Measurements from ENCODE around the gene KLHL29. TPM values are rescaled to one million over a fixed set of nuclear protein-coding genes. Genes with fewer than 3 reads are reported as not detected.

The KLHL29 gene
- total RNA-seq, 1 donor from 2014 or later: 5.0 TPM

- no peak overlapping the region for H3K4me3 Mint-ChIP-seq (ENCODE audit: unreplicated experiment)
- H3K27me3 Mint-ChIP-seq (ENCODE audit: unreplicated experiment): peaks cover 2% of the 10 kb centered on the region
- no peaks in the 10 kb centered on the region for H3K36me3 Mint-ChIP-seq (ENCODE audit: unreplicated experiment)
- peak; percentile 77 for DNase-seq (ENCODE audit: extremely low spot score, unreplicated experiment)
- H3K4me1 Mint-ChIP-seq (ENCODE audit: unreplicated experiment): peaks cover 6% of the 10 kb centered on the region
- no peaks in the 10 kb centered on the region for H3K9me3 Mint-ChIP-seq (ENCODE audit: unreplicated experiment)
- TF ChIP-seq CTCF (IDR thresholded peaks at IDR 0.05): no peak
- no peak overlapping the region for H3K27ac Mint-ChIP-seq (ENCODE audit: unreplicated experiment)
Measured at GRCh38 chr2:23420840-23421476, 36.0 kb downstream of the KLHL29 start.

- H3K4me3 Mint-ChIP-seq (ENCODE audit: unreplicated experiment): no peak overlapping the region
- H3K9me3 Mint-ChIP-seq (ENCODE audit: unreplicated experiment): no peaks in the 10 kb centered on the region
- peaks cover 17% of the 10 kb centered on the region for H3K4me1 Mint-ChIP-seq (ENCODE audit: unreplicated experiment)
- peak; percentile 53 for DNase-seq (ENCODE audit: extremely low spot score, unreplicated experiment)
- no peaks in the 10 kb centered on the region for H3K36me3 Mint-ChIP-seq (ENCODE audit: unreplicated experiment)
- no peak for TF ChIP-seq CTCF (IDR thresholded peaks at IDR 0.05)
- H3K27me3 Mint-ChIP-seq (ENCODE audit: unreplicated experiment): no peaks in the 10 kb centered on the region
- H3K27ac Mint-ChIP-seq (ENCODE audit: unreplicated experiment): no peak overlapping the region
Measured at GRCh38 chr2:23422089-23423061, 37.4 kb downstream of the KLHL29 start.

GRCh38 chr2:23423062-23423872 lies 38.3 kb downstream of the KLHL29 start:
- no peaks in the 10 kb centered on the region for H3K27me3 Mint-ChIP-seq (ENCODE audit: unreplicated experiment)
- H3K4me1 Mint-ChIP-seq (ENCODE audit: unreplicated experiment): peaks cover 17% of the 10 kb centered on the region
- H3K4me3 Mint-ChIP-seq (ENCODE audit: unreplicated experiment): no peak overlapping the region
- no peaks in the 10 kb centered on the region for H3K36me3 Mint-ChIP-seq (ENCODE audit: unreplicated experiment)
- peak; percentile 82 for DNase-seq (ENCODE audit: extremely low spot score, unreplicated experiment)
- no peaks in the 10 kb centered on the region for H3K9me3 Mint-ChIP-seq (ENCODE audit: unreplicated experiment)
- TF ChIP-seq CTCF (IDR thresholded peaks at IDR 0.05): no peak
- H3K27ac Mint-ChIP-seq (ENCODE audit: unreplicated experiment): no peak overlapping the region

DNA sequence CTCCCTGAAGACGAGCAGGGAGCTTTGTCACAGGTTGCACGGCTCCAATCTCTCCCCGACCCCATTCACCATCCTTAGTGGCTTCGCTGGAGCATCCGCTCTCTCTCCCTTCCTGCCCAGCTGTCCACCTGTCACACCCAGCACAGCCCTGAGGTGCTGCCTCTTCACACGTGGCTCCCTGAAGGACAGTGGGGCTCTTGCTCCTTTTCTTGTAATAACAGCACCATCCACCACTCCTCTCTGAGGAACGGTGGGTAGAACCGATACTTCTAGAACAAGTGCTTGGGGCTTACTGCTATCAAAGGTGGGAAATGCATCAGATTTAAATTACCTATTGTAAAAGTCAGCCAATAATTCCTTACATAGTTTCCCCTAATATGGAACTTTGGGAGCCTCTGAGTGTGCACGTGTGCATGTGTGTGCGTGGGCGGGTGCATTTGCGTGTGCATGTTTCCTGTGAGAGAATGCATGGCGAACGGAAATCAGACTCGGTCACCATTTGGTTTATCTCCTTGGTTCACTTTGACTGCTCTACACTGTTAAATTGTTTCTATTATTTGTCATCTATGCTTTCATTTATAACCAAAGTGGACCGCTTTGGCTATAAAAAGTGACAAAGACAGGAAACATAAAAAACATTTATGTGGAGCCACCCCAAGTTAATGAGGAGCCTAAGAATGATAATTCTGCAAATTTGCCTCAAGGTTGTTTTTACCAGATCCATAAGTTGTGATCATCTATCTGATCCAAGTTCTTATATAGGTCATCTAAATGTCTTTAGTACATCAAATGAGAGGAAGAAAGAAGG lies 39.1 kb downstream of the KLHL29 start:
- Mint-ChIP-seq H3K4me3 (ENCODE audit: unreplicated experiment) (no peak overlapping the region), H3K27ac (ENCODE audit: unreplicated experiment) (no peak overlapping the region), H3K27me3 (ENCODE audit: unreplicated experiment) (no peaks in the 10 kb centered on the region), H3K36me3 (ENCODE audit: unreplicated experiment) (no peaks in the 10 kb centered on the region), H3K9me3 (ENCODE audit: unreplicated experiment) (no peaks in the 10 kb centered on the region), H3K4me1 (ENCODE audit: unreplicated experiment) (peaks cover 17% of the 10 kb centered on the region)
- TF ChIP-seq CTCF (IDR thresholded peaks at IDR 0.05): no peak
- no peak for DNase-seq (ENCODE audit: extremely low spot score, unreplicated experiment)
